H1 (cell line): ENCODE data around the gene RBM15. TPM values are rescaled to one million over a fixed set of nuclear protein-coding genes. Genes with fewer than 3 reads are reported as not detected.

Experiments used
- CTCF ChIA-PET: fragments of 300-600 bp; sonication (Branson Sonifier 250); formaldehyde crosslinking; loops from one replicate; lab custom pipeline; 2021; ENCODE audit not compliant: partially characterized antibody; lab: Charles Lee
- POLR2A ChIA-PET: fragments of 300-600 bp; sonication (Branson Sonifier 250); formaldehyde crosslinking; loops from one replicate; lab custom pipeline; 2021; ENCODE audit warnings: inconsistent platforms; ENCODE audit not compliant: partially characterized antibody; lab: Charles Lee
- DNase-seq, 2 experiments: peaks; one replicate each; pipeline versions ENCODE4 v3.0.0 to v3.0.0-alpha.2; 2010 to 2022; ENCODE audit warnings: low spot score in 2 of 2, low read depth in 1 of 2, mixed read lengths in 1 of 2
- FAIRE-seq: peaks from 2 replicates; lab custom pipeline; 2011; peaks lifted over from hg19 to GRCh38; lab: Jason Lieb, UNC
- H2AFZ ChIP-seq: 2 replicates; pipeline ENCODE4 v1.8.1; 2012; ENCODE audit warnings: low read length, inconsistent platforms
- H2AK5ac ChIP-seq: 2 replicates; pipeline ENCODE4 v1.6.1; 2013; ENCODE audit warnings: low read depth, low read length
- H2BK120ac ChIP-seq: replicated peaks from 2 replicates; pipeline ENCODE3; 2013; ENCODE audit warnings: low read depth, low read length, inconsistent platforms
- H2BK12ac ChIP-seq: 2 replicates; pipeline ENCODE4 v1.6.1; 2013; ENCODE audit warnings: low read depth, low read length
- H2BK15ac ChIP-seq: 2 replicates; pipeline ENCODE4 v1.6.1; 2013; ENCODE audit warnings: low read length
- H2BK20ac ChIP-seq: 2 replicates; pipeline ENCODE4 v1.6.1; 2013; ENCODE audit warnings: low read length
- H2BK5ac ChIP-seq: 2 replicates; pipeline ENCODE4 v1.6.1; 2013; ENCODE audit warnings: low read depth, low read length
- H3K14ac ChIP-seq: 2 replicates; pipeline ENCODE4 v1.6.1; 2013; ENCODE audit warnings: inconsistent platforms; ENCODE audit not compliant: insufficient read length
- H3K18ac ChIP-seq: 2 replicates; pipeline ENCODE4 v1.6.1; 2013; ENCODE audit warnings: low read length; ENCODE audit errors: extremely low read depth
- H3K23ac ChIP-seq: 2 replicates; pipeline ENCODE4 v1.6.1; 2013; ENCODE audit warnings: inconsistent platforms; ENCODE audit not compliant: insufficient read length
- H3K23me2 ChIP-seq: 2 replicates; pipeline ENCODE4 v1.6.1; 2013; ENCODE audit warnings: low read depth, low read length
- H3K27ac ChIP-seq: 2 replicates; pipeline ENCODE4 v1.6.1; 2011; ENCODE audit warnings: low read depth, low read length, inconsistent platforms
- H3K27me3 ChIP-seq, 4 experiments: replicated peaks in 1 of 4; 1 replicate in 1 of 4; 2 replicates in 3 of 4; pipeline versions ENCODE4 v1.6.1 to v1.8.1; 2011 to 2013; ENCODE audit warnings: low read length in 3 of 4, mild to moderate bottlenecking in 3 of 4, inconsistent platforms in 2 of 4, mixed read lengths in 2 of 4, moderate library complexity in 1 of 4; ENCODE audit not compliant: control insufficient read depth in 3 of 4, insufficient read depth in 3 of 4; ENCODE audit errors: extremely low read depth in 1 of 4
- H3K36me3 ChIP-seq, 4 experiments: 2 replicates each; pipeline versions ENCODE4 v1.6.1 to v1.8.1; 2011 to 2013; ENCODE audit warnings: mild to moderate bottlenecking in 4 of 4, low read length in 3 of 4, moderate library complexity in 2 of 4, control low read depth in 1 of 4, inconsistent platforms in 1 of 4; ENCODE audit not compliant: insufficient read depth in 4 of 4, control insufficient read depth in 2 of 4
- H3K4ac ChIP-seq: replicated peaks from 2 replicates; pipeline ENCODE3; 2013; ENCODE audit warnings: low read length, low read depth, mixed read lengths, inconsistent platforms; ENCODE audit not compliant: insufficient read length
- H3K4me1 ChIP-seq, 4 experiments: replicated peaks in 1 of 4; 1 replicate in 1 of 4; 2 replicates in 3 of 4; pipeline versions ENCODE4 v1.6.1 to v1.8.1; 2011 to 2013; ENCODE audit warnings: low read length in 3 of 4, inconsistent platforms in 2 of 4, mixed read lengths in 1 of 4; ENCODE audit not compliant: insufficient read depth in 4 of 4, control insufficient read depth in 3 of 4
- H3K4me2 ChIP-seq, 2 experiments: 2 replicates each; pipeline versions ENCODE4 v1.6.1 to v1.8.1; 2011 to 2013; ENCODE audit warnings: low read depth in 2 of 2, low read length in 2 of 2, control low read depth in 1 of 2, inconsistent platforms in 1 of 2, mild to moderate bottlenecking in 1 of 2; ENCODE audit not compliant: insufficient read depth in 1 of 2
- H3K4me3 ChIP-seq, 4 experiments: fragments of 200-600, 300-600 bp in 1 of 4; sonication (generic), shearing (Covaris generic), sonication (Bioruptor Twin) in 1 of 4; 2 replicates each; pipeline versions ENCODE4 v1.5.1 to v1.8.1; 2011 to 2016; ENCODE audit warnings: low read length in 4 of 4, low read depth in 3 of 4, control low read depth in 2 of 4, inconsistent platforms in 2 of 4, mild to moderate bottlenecking in 2 of 4, mixed read lengths in 1 of 4, moderate library complexity in 1 of 4; ENCODE audit not compliant: insufficient read depth in 2 of 4; ENCODE audit errors: extremely low read depth in 1 of 4
- H3K56ac ChIP-seq: replicated peaks from 2 replicates; pipeline ENCODE3; 2013; ENCODE audit warnings: low read depth, mild to moderate bottlenecking, mixed read lengths, low read length, inconsistent platforms; ENCODE audit not compliant: insufficient read length
- H3K79me1 ChIP-seq: 2 replicates; pipeline ENCODE4 v1.6.1; 2013; ENCODE audit warnings: low read depth, low read length, control low read depth
- H3K79me2 ChIP-seq, 2 experiments: 2 replicates each; pipeline versions ENCODE4 v1.6.1 to v1.8.1; 2012 to 2013; ENCODE audit warnings: low read length in 2 of 2, mild to moderate bottlenecking in 2 of 2, inconsistent platforms in 1 of 2; ENCODE audit not compliant: insufficient read depth in 2 of 2, control insufficient read depth in 1 of 2
- H3K9ac ChIP-seq, 4 experiments: replicated peaks in 1 of 4; 1 replicate in 1 of 4; 2 replicates in 3 of 4; pipeline versions ENCODE4 v1.6.1 to v1.8.1; 2011 to 2013; ENCODE audit warnings: low read depth in 3 of 4, low read length in 3 of 4, control low read depth in 2 of 4, mild to moderate bottlenecking in 2 of 4, moderate library complexity in 2 of 4, inconsistent platforms in 1 of 4; ENCODE audit errors: extremely low read depth in 1 of 4
- H3K9me3 ChIP-seq, 2 experiments: 2 replicates each; pipeline versions ENCODE4 v1.6.1 to v1.8.1; 2012 to 2013; ENCODE audit warnings: mild to moderate bottlenecking in 2 of 2, moderate library complexity in 2 of 2, control low read depth in 1 of 2, inconsistent platforms in 1 of 2, low read depth in 1 of 2, low read length in 1 of 2, mixed read lengths in 1 of 2; ENCODE audit not compliant: insufficient read depth in 2 of 2
- H4K20me1 ChIP-seq, 2 experiments: replicated peaks in 1 of 2; 2 replicates each; pipeline versions ENCODE3 to v1.8.1; 2011 to 2013; ENCODE audit warnings: inconsistent platforms in 2 of 2, low read length in 2 of 2, mild to moderate bottlenecking in 1 of 2; ENCODE audit not compliant: insufficient read depth in 2 of 2, control insufficient read depth in 1 of 2
- H4K5ac ChIP-seq: 2 replicates; pipeline ENCODE4 v1.6.1; 2013; ENCODE audit warnings: low read length, low read depth, mixed read lengths, inconsistent platforms; ENCODE audit not compliant: insufficient read length
- H4K8ac ChIP-seq: 2 replicates; pipeline ENCODE4 v1.8.0; 2013; ENCODE audit warnings: mild to moderate bottlenecking, moderate library complexity, low read length, inconsistent platforms; ENCODE audit not compliant: insufficient read depth; ENCODE audit errors: extremely low read depth
- H4K91ac ChIP-seq: replicated peaks from 2 replicates; pipeline ENCODE3; 2013; ENCODE audit warnings: low read length, mixed read lengths, inconsistent platforms; ENCODE audit not compliant: insufficient read length
- ASH2L ChIP-seq: fragments of 200-600, 300-600 bp; sonication (generic); IDR thresholded peaks from one replicate; pipeline ENCODE4 v1.7.1; 2017; ENCODE audit warnings: low read length
- CEBPB ChIP-seq: IDR thresholded peaks from 2 replicates; pipeline ENCODE4 v1.6.1; 2012; ENCODE audit warnings: low read depth, low read length
- EP300 ChIP-seq, 2 experiments: IDR thresholded peaks; 1 replicate in 1 of 2; 2 replicates in 1 of 2; pipeline ENCODE4 v1.6.1; 2011 to 2012; ENCODE audit warnings: low read depth in 2 of 2, low read length in 2 of 2, mild to moderate bottlenecking in 2 of 2, borderline replicate concordance in 1 of 2, inconsistent platforms in 1 of 2, moderate library complexity in 1 of 2
- EZH2 ChIP-seq: fragments of 200-600 bp; sonication (generic); IDR thresholded peaks from 2 replicates; pipeline ENCODE4 v1.7.1; 2012; ENCODE audit warnings: low read depth, mild to moderate bottlenecking, moderate library complexity, low read length, inconsistent platforms; ENCODE audit not compliant: severe bottlenecking
- GABPA ChIP-seq: IDR thresholded peaks from 2 replicates; pipeline ENCODE4 v1.6.1; 2011; ENCODE audit warnings: mild to moderate bottlenecking, low read length, moderate library complexity, borderline replicate concordance; ENCODE audit not compliant: insufficient read depth
- POLR2AphosphoS5 ChIP-seq: IDR thresholded peaks from 2 replicates; pipeline ENCODE4 v1.6.1; 2011; ENCODE audit warnings: low read depth, low read length
- POU5F1 ChIP-seq: IDR thresholded peaks from 2 replicates; pipeline ENCODE4 v1.6.1; 2011; ENCODE audit warnings: low read depth, mild to moderate bottlenecking, low read length, moderate library complexity
- RBBP5 ChIP-seq: IDR thresholded peaks from 2 replicates; pipeline ENCODE4 v1.7.1; 2012; ENCODE audit warnings: low read depth, mild to moderate bottlenecking, inconsistent platforms, low read length, moderate library complexity, borderline replicate concordance
- SIX5 ChIP-seq: IDR thresholded peaks from 2 replicates; pipeline ENCODE4 v1.6.1; 2011; ENCODE audit warnings: mild to moderate bottlenecking, low read depth, low read length
- SRF ChIP-seq: IDR thresholded peaks from 2 replicates; pipeline ENCODE4 v1.6.1; 2011; ENCODE audit warnings: mild to moderate bottlenecking, low read depth, low read length, moderate library complexity
- TBP ChIP-seq: IDR thresholded peaks from 2 replicates; pipeline ENCODE4 v1.6.1; 2011; ENCODE audit warnings: low read depth, low read length, improper control_type of control experiment
- TCF12 ChIP-seq: IDR thresholded peaks from 2 replicates; pipeline ENCODE4 v1.6.1; 2011; ENCODE audit warnings: low read depth, mild to moderate bottlenecking, low read length
- WGBS, 2 experiments: shearing (Covaris generic) in 1 of 2; methylation state at CpG; one replicate each; pipeline versions ENCODE4 v1.1.6 to v1.1.7; 2013 to 2015; ENCODE audit warnings: low lambda C conversion rate in 2 of 2, mixed read lengths in 2 of 2, inconsistent platforms in 1 of 2, low coverage in 1 of 2, missing lambda C conversion rate in 1 of 2; ENCODE audit not compliant: insufficient replicate concordance in 2 of 2, insufficient coverage in 1 of 2, insufficient read length in 1 of 2; ENCODE audit errors: extremely low coverage in 1 of 2, missing lambda C conversion rate in 1 of 2; 5-methylcytosine and 5-hydroxymethylcytosine counted together
- polyA plus RNA-seq, 7 experiments: library from polyadenylated mRNA; depleted of rRNA in 3 of 7; stranded (reverse) in 5 of 7; unstranded in 2 of 7; fragments of >200 nt in 5 of 7; fragments of 200-250 nt in 2 of 7; gene quantifications; 1 replicate in 5 of 7; 2 replicates in 1 of 7; 4 replicates in 1 of 7; pipeline versions ENCODE4 v1.2.1 to v1.2.3, GENCODE V29; 2011 to 2013; ENCODE audit warnings: missing spikeins in 2 of 7, mixed read lengths in 2 of 7
- total RNA-seq: library from RNA; stranded (reverse); fragmentation: NEBNext Ultra II Directional; extraction: Animal tissue kit (Norgen Biotek cat#: 25700); gene quantifications from 2 replicates; pipeline ENCODE4 v1.2.1, GENCODE V29; 2021

RBM15 gene
- total and polyA plus RNA-seq, 2 of the 8 experiments (the other 6 are each of a cell fraction or from before 2014, with no cell fraction given) = 13.5 to 44.9 TPM

DNA sequence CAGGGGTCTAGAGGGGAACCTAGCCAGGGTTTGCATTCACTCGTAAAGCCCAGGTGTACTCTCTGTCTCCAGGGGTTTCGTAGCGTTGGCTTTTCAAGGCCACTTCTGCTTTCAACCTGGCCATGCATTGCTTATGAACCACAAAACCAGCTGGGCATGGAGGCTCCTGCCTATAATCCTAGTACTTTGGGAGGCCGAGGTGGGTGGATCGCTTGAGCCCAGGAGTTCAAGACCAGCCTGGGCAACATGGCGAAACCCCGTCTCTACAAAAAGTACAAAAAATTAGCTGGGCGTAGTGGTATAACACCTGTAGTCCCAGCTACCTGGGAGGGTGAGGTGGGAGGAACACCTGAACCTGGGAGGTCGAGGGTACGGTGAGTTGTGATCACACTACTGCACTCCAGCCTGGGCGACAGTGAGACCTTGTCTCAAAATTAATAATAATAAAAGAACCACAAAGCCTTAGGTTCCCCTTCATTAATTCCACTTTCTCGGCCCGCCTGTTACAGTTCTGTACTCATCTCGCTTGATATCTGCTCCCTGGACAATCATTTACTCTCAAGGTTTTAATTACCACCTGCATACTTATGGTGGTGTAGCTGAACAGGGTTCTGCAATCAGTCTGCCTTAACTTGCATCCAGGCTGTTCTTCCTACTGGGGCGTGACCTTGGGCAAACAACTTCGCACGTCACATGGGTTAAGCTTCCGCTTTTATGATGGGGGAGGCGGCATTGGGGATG, 45.6 kb downstream of the RBM15 start:
- Histone ChIP-seq H3K56ac (no peak overlapping the region), H3K23ac (no peak overlapping the region), H4K20me1 (no peaks in the 10 kb centered on the region), H3K14ac (no peak overlapping the region), H3K4me2 (no peak overlapping the region), H3K23me2 (no peaks in the 10 kb centered on the region), H3K4me1 (no peaks in the 10 kb centered on the region), H3K4me3 (no peak overlapping the region), H4K91ac (no peak overlapping the region), H3K79me2 (no peaks in the 10 kb centered on the region), H3K36me3 (peaks cover 0 to 6% (median 0%) of the 10 kb centered on the region in 4 experiments; a peak in 2 of 8 replicates), H4K5ac (no peak overlapping the region), H4K8ac (no peak overlapping the region), H3K27me3 (no peaks in the 10 kb centered on the region), H2BK5ac (no peak overlapping the region), H2AK5ac (no peak overlapping the region), H2AFZ (no peak overlapping the region), H2BK120ac (no peak overlapping the region), H3K9me3 (no peaks in the 10 kb centered on the region), H3K18ac (no peak overlapping the region), H3K4ac (no peak overlapping the region), H2BK12ac (no peak overlapping the region), H3K79me1 (no peaks in the 10 kb centered on the region), H3K27ac (no peak overlapping the region), H2BK15ac (no peak overlapping the region), H2BK20ac (no peak overlapping the region), H3K9ac (no peak overlapping the region)
- FAIRE-seq (no peak), DNase-seq (no peak)
- ChIA-PET CTCF (interaction anchor here (0.9 to 3.5 kb wide), 7 partner anchors 35 to 188 kb away, joined by 3 to 12 read pairs (median 4); no protein-coding TSS in a partner anchor), POLR2A (interaction anchor here (0.7 to 1.3 kb wide), 3 partner anchors 12 to 21 kb away, joined by 3 read pairs; no protein-coding TSS in a partner anchor)
- 91% methylated on average over 19 of the region's 19 CpGs; no CpG with 5 or more reads in 1 of the 2 experiments for WGBS, 2 experiments
- TF ChIP-seq CEBPB (no peak), GABPA (no peak), POLR2AphosphoS5 (no peak), POU5F1 (no peak), ASH2L (no peak), SIX5 (no peak), TCF12 (no peak), SRF (no peak), EP300 (IDR thresholded peaks at IDR 0.05; ENCODE audit: borderline replicate concordance in 1 of 2, low read depth in 2 of 2, low read length in 2 of 2) (no peak), TBP (no peak), EZH2 (no peak), RBBP5 (no peak)
